ENCODE measurements around the gene CDX1.

CDX1 gene

DNA sequence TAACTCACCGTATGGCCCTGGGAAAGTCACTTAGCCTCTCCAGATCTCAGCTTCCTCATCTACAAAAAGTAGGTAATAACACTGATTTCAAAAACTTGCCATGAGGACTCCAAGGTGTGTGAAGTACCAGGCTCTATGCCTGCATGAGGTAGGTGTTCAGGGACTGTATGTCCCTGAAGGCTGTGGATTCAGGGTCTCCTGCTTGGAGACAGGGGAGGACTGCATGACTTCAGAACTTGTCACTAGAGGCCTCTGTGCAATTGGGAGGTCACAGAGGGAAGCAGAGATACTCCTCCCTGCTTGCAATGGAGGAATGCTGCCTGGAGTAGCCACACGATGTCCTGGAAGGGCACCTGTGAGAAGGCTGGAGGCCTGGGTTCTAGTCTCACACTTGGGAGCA is 13.1 kb upstream of the CDX1 start:
- TF ChIP-seq, protein P1, sequence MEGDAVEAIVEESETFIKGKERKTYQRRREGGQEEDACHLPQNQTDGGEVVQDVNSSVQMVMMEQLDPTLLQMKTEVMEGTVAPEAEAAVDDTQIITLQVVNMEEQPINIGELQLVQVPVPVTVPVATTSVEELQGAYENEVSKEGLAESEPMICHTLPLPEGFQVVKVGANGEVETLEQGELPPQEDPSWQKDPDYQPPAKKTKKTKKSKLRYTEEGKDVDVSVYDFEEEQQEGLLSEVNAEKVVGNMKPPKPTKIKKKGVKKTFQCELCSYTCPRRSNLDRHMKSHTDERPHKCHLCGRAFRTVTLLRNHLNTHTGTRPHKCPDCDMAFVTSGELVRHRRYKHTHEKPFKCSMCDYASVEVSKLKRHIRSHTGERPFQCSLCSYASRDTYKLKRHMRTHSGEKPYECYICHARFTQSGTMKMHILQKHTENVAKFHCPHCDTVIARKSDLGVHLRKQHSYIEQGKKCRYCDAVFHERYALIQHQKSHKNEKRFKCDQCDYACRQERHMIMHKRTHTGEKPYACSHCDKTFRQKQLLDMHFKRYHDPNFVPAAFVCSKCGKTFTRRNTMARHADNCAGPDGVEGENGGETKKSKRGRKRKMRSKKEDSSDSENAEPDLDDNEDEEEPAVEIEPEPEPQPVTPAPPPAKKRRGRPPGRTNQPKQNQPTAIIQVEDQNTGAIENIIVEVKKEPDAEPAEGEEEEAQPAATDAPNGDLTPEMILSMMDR (IDR thresholded peaks at IDR 0.05; ENCODE audit: low read depth, low read length, missing control alignments): no peak
- peak overlapping the region; percentile 91 for H3K4me3 ChIP-seq (replicated peaks; ENCODE audit: low read depth, low read length)
- no peak for DNase-seq (ENCODE audit: extremely low read depth, low read depth)

DNA sequence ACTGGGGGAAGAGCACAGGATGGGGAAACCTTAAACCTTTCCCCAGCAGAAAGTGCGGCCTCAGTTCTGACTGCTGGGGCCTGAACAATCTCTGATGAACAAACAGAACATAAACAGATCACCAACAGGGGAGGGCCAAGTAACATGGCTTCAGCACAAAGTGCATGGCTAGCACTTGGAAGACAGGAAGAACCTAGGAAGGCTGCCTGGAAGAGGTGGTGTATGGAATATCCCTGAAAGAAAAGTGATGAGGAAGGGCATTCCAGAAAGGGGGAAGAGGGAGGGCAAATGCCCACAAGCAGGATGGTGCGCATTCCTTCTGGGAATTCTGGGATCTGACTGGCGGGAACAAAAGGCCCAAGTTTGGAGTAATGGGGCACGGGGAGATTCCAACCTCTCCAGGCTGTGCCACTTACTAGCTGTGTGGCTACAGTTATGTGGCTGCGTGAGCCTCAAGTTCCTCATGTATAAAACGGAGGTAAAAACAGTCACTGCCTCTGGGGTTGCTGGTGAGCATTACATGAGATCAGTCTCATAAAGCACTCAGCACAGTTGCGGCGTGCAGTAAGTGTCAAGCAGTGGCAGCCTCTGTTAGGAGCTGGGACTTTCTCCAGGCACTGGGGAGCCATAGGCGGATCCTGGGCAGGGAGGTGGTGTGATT is 12.5 kb upstream of the CDX1 start:
- H3K4me3 ChIP-seq (replicated peaks; ENCODE audit: low read depth, low read length): peak overlapping the region; percentile 91
- no peak for DNase-seq (ENCODE audit: extremely low read depth, low read depth)
- TF ChIP-seq, protein P1 (IDR thresholded peaks at IDR 0.05; ENCODE audit: low read depth, low read length, missing control alignments): no peak

DNA sequence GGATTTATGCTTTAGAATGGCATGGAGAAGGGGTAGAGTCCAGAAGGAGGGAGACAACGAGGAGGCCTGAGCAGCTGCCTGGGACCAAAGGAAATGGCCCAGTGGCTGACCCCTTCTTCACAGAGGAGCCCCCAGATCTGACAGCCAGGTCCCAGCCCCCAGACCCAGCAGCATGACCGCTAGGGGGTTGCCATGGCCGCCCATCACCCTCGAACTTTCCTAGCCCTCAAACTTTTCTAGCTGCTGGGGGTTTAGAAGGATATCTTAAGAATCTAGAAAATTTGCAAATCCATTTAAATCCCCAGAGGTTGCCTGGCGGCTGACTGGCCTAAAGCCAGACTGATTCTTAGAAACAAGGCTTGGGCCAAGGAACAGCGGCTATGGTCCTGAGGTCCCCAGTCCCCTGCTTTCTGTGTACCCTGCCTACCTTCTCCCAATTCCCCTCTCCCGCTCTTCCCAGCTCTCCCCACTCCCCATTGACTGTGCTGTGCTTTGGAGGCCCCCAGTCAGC is 11.9 kb upstream of the CDX1 start:
- TF ChIP-seq, protein P1 (IDR thresholded peaks at IDR 0.05; ENCODE audit: low read depth, low read length, missing control alignments): no peak
- peak overlapping the region; percentile 91 for H3K4me3 ChIP-seq (replicated peaks; ENCODE audit: low read depth, low read length)
- DNase-seq (ENCODE audit: extremely low read depth, low read depth): no peak

DNA sequence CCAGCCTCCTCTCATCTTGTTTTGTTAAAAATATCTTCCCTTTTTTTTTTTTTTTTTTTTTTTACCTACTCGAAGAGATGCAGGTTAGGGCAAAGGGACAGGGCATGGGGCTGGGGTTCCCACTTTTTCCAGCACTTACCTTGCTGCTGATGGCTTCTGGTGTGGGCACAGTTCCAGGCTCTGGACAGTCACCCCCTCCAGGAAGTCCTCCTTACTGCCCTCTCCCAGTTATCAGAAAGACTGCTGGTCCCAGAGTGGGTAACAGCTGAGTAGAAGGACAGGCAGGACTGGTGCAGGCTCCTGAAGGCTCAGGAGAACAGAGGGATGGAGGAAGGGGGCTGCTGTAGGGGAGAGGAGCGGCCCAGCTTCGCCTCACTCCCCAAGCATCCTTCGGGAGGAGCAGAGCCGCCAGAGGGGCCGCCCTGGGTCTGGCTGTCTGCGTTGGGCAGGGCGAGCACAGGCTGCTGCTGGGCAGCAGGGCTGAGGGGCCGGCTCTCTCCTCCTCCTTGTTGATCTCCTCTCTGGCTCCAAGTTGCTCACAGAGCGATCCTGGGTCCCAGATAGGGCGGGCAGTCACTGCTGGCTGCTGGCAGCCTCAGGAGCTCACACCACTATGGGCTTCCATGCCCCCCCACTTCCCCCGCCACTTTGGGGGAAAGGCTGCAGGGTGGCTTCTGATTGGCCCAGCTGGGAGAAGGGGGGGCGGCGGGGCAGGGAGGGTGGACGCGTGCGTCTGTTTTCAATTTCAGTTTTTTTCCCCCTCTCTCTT is 11.1 kb upstream of the CDX1 start, which contains the start of gene PDGFRB:
PDGFRB (minus strand) TSS at position 588 of the 769 bp plus-strand sequence. CDS start 18,798 bp downstream, outside the sequence.
- DNase-seq (ENCODE audit: extremely low read depth, low read depth): no peak
- TF ChIP-seq, protein P1 (IDR thresholded peaks at IDR 0.05; ENCODE audit: low read depth, low read length, missing control alignments): no peak
- H3K4me3 ChIP-seq (replicated peaks; ENCODE audit: low read depth, low read length): peak within 1 kb of the TSS; percentile 91

DNA sequence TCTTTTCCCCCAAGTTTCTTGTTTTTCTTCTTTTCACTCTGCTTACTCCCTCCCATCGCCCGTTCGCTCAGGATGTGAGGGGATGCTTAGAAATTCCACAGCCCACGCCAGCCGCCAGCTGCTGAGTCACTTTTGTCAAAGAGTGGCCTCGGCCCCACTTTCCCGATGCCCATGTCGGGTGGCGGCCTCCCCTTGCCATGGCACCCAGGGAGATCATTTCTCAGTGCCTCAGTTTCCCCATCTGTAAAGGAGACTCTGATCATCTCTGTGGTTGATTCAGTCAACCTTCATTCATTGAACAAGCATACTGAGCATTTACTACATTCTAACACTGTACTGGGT is 10.6 kb upstream of the CDX1 start:
- DNase-seq (ENCODE audit: extremely low read depth, low read depth): no peak
- H3K4me3 ChIP-seq (replicated peaks; ENCODE audit: low read depth, low read length): peak overlapping the region; percentile 91
- TF ChIP-seq, protein P1 (IDR thresholded peaks at IDR 0.05; ENCODE audit: low read depth, low read length, missing control alignments): no peak

DNA sequence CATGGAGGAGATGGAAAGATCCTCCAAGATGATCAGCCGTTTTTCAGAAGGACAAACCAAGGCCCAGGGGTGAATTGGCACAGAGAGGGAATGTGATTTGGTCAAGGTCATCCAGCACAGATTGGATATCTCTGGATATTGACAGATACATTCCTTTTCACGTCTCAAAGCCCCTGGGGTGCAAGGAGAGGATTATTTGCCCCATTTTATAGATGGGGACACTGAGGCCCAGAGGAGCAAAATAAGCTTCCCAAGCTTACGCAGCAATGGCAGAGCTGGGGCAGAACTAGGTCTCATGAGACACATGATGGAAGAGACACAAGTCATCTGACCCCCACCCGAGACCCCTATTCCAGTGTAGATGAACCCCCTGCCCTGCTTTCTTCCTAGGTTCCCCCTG is 10.0 kb upstream of the CDX1 start:
- TF ChIP-seq, protein P1 (IDR thresholded peaks at IDR 0.05; ENCODE audit: low read depth, low read length, missing control alignments): no peak
- H3K4me3 ChIP-seq (replicated peaks; ENCODE audit: low read depth, low read length): peak overlapping the region; percentile 91; the same call in 1 of the 2 replicates
- DNase-seq (ENCODE audit: extremely low read depth, low read depth): no peak

All from HFF-Myc (cell line).